ENCODE results near the gene DNM1. TPM values are rescaled to one million over a fixed set of nuclear protein-coding genes. Genes with fewer than 3 reads are reported as not detected.
A peak's percentile ranks its signal among the peaks of the same experiment; 100 is the strongest.

The DNM1 gene
- total RNA-seq, 1 donor from 2014 or later, result 276 TPM

DNA sequence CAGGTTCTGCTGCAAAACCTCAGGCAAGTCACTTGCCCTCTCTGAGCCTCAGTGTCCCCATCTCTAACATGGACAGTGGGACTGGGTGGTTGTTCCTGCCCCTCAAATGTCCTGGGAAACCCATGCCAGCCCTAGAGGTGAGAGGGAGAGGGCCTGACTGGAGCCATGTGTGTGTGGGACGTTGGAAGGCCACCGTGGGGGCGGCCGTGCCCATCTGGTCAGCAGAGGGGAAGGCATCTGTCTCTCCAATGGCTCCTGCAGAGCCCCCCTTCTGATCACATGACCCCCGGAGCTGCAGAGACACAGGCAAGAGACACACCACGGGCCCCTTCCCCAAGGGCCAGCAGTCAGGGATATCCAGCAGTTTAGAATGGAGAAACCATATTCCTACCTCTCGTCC lies 1.7 kb downstream of the DNM1 start:
- Mint-ChIP-seq H3K27me3 (ENCODE audit: unreplicated experiment) (peaks cover 13% of the 10 kb centered on the region), H3K4me1 (ENCODE audit: low read depth, unreplicated experiment) (peaks cover 17% of the 10 kb centered on the region), H3K36me3 (ENCODE audit: unreplicated experiment) (no peaks in the 10 kb centered on the region), H3K4me3 (ENCODE audit: unreplicated experiment) (peak overlapping the region; percentile 93), H3K9me3 (ENCODE audit: unreplicated experiment) (peaks cover 9% of the 10 kb centered on the region), H3K27ac (ENCODE audit: unreplicated experiment) (peak overlapping the region; percentile 97)
- TF ChIP-seq, protein P1, sequence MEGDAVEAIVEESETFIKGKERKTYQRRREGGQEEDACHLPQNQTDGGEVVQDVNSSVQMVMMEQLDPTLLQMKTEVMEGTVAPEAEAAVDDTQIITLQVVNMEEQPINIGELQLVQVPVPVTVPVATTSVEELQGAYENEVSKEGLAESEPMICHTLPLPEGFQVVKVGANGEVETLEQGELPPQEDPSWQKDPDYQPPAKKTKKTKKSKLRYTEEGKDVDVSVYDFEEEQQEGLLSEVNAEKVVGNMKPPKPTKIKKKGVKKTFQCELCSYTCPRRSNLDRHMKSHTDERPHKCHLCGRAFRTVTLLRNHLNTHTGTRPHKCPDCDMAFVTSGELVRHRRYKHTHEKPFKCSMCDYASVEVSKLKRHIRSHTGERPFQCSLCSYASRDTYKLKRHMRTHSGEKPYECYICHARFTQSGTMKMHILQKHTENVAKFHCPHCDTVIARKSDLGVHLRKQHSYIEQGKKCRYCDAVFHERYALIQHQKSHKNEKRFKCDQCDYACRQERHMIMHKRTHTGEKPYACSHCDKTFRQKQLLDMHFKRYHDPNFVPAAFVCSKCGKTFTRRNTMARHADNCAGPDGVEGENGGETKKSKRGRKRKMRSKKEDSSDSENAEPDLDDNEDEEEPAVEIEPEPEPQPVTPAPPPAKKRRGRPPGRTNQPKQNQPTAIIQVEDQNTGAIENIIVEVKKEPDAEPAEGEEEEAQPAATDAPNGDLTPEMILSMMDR (IDR thresholded peaks at IDR 0.05; ENCODE audit: partially characterized antibody, unreplicated experiment), result no peak
- DNase-seq, result peak; percentile 49

DNA sequence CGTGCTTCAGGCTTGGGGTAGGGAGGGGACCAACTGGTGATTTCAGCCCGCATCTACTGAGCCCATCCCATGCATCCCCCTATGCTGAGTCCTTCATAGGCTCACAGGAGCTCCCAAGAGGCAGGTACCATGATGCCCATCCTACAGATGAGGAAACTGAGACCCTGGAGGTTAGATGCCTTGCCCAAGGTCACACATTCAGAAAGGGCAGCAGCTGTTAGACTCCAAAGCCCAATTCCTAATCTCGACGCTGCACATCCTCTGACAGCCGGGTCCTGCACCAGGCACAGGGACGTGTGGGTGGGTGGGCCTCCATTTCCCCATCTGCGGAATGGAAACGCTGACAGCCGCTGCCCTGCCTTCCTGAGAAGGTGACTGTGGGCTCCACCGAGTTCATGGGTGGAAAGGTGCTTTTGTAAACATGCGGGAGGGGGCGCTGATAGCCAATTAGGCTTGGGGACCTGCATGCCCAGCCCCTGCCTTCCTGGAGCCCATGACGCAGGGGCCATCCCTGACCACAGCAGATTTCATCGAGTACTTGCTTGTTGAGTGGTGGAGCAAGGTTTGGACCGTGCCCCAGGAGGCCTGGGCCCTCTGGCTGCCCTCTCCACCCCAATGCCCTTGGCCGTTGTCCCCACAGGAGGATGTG lies 2.2 kb downstream of the DNM1 start:
- DNase-seq, result no peak
- Mint-ChIP-seq H3K36me3 (ENCODE audit: unreplicated experiment) (no peaks in the 10 kb centered on the region), H3K4me3 (ENCODE audit: unreplicated experiment) (peak overlapping the region; percentile 93), H3K9me3 (ENCODE audit: unreplicated experiment) (peaks cover 9% of the 10 kb centered on the region), H3K4me1 (ENCODE audit: low read depth, unreplicated experiment) (peaks cover 17% of the 10 kb centered on the region), H3K27me3 (ENCODE audit: unreplicated experiment) (peaks cover 13% of the 10 kb centered on the region), H3K27ac (ENCODE audit: unreplicated experiment) (peak overlapping the region; percentile 97)
- TF ChIP-seq, protein P1 (IDR thresholded peaks at IDR 0.05; ENCODE audit: partially characterized antibody, unreplicated experiment), result no peak

DNA sequence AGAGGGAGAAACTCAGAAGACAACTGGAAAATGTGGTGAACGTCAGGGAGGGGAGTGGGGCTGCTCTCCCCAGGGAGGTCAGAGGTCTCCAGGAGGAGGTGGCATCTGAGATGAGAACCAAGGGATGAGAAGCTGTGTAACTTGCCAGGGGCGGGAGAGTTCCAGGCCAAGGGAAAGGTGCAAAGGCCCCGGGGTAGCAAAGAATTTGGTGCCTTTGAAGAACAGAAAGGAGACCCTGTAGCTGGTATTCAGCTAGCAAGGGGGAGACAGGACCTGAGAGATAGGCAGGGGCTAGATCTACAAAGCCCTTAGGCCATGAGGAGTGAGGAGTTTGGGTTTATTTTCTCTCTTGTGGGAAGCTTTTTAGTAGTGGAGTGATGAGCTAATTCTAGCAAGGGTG lies 3.3 kb downstream of the DNM1 start:
- Mint-ChIP-seq H3K27me3 (ENCODE audit: unreplicated experiment) (peaks cover 13% of the 10 kb centered on the region), H3K4me1 (ENCODE audit: low read depth, unreplicated experiment) (peaks cover 17% of the 10 kb centered on the region), H3K27ac (ENCODE audit: unreplicated experiment) (peak overlapping the region; percentile 80), H3K4me3 (ENCODE audit: unreplicated experiment) (peak overlapping the region; percentile 26), H3K9me3 (ENCODE audit: unreplicated experiment) (peaks cover 9% of the 10 kb centered on the region), H3K36me3 (ENCODE audit: unreplicated experiment) (no peaks in the 10 kb centered on the region)
- DNase-seq, result no peak
- TF ChIP-seq, protein P1 (IDR thresholded peaks at IDR 0.05; ENCODE audit: partially characterized antibody, unreplicated experiment), result no peak

DNA sequence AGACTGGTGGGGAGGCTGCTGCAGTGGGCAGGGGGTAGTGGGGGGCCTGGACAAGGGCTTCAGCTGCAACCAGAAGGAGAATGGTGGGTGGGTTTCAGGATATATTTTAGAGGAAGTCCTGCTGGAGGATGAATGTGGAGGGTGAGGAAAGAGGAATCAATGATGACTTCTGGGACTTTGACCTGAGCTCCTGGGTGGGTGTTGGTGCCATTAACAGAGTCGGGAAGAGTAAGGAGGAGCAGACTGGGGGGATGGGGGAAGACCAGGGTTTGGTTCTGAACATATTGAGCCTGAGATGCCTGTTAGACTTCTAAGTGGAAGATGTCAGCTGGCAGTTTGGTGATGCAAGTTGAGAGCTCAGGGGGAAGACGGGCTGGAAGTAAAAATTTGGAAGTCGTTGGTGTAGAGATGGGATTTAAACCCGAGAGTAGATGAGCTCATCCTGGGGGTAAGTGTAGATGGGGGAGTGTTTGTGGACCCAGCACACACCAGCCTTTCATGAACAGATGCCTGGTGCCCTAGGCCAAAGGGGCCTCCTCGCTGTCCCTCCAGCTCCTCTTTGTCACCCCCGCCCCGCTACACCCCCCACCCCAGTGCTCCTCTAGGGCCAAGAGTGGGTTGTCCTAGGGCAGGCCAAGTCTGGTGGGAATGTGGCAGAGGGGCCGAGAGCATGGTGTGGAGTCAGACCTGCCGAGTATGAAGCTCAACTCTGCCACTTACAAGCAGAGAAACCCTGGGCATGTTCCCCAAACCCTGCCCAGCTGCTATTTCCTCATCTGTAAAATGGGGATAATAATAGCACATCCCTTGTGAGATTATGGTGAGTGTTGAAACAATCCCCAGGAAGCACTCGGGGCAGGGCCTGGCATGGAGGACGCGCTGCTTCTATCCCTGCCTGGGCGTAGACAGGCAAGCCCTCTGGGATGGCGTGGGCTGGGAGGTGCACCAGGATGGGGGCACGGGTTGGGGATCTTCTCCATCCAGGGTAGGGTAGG lies 4.0 kb downstream of the DNM1 start:
- peaks cover 10% of the 10 kb centered on the region for H3K9me3 Mint-ChIP-seq (ENCODE audit: unreplicated experiment)
- peak overlapping the region; percentile 26 for H3K4me3 Mint-ChIP-seq (ENCODE audit: unreplicated experiment)
- TF ChIP-seq, protein P1 (IDR thresholded peaks at IDR 0.05; ENCODE audit: partially characterized antibody, unreplicated experiment), result no peak
- DNase-seq, result no peak
- H3K27me3 Mint-ChIP-seq (ENCODE audit: unreplicated experiment), result peaks cover 13% of the 10 kb centered on the region
- peak overlapping the region; percentile 80 for H3K27ac Mint-ChIP-seq (ENCODE audit: unreplicated experiment)
- H3K36me3 Mint-ChIP-seq (ENCODE audit: unreplicated experiment), result no peaks in the 10 kb centered on the region
- peaks cover 16% of the 10 kb centered on the region for H3K4me1 Mint-ChIP-seq (ENCODE audit: low read depth, unreplicated experiment)

Measured in glutamatergic neuron (in vitro differentiated cells).